ENCODE measurements around the gene BARHL1. TPM values are rescaled to one million over a fixed set of nuclear protein-coding genes. Genes with fewer than 3 reads are reported as not detected.

Gene BARHL1
- total RNA-seq, 1 experiment from 2014 or later, result not detected

DNA sequence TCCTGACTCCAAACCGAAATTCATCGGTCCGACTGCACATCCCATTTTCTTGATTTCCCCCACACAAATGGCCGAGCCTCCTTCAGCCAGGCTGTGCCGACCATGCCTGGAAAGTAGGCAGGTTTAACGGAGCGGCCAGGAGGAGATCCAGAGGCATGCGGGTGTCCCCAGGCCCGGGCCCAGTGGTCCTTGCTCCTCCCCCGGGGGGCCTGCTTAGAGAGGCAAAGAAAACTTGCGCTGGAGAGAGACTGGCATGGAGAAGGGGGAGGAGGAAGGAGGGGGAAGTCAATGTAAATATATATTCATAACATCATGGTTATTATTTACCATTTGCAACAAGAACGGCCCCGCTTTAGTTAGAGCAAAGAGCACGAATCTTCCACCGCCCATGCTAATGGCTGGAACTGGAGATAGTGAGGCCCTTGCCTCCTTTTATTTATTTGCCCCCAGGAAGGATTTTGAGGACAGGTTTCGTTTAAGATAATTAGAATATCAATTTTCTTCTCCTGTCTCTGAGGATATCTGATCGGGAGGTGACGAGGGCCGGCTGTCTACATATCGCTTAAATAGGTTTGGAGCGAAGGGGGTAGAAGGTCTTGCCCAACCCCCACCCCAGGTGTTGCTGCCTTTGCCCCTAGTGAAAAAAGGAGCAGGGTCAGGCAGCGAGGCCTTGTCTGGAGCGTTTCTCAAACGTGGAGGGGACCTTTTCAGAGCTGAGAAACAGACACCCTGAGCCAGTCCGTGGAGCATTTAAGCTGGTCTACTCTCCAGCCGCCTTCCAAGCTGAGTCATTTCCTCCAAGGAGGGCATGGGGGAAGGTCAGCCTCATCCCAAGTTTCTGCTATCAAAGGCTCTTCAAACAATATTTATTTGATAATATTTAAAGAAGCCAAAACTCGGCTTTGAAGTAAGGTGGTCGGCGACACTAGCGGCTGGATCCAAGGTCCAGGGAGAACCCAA lies 2.5 kb downstream of the BARHL1 start:
- no peak overlapping the region for H3K27ac Mint-ChIP-seq
- peaks cover 2% of the 10 kb centered on the region; the same call in 1 of the 2 replicates for H3K4me1 ChIP-seq (ENCODE audit: insufficient read depth, low read length)
- H4K91ac ChIP-seq (ENCODE audit: insufficient read length, low read depth, low read length), result no peak overlapping the region
- H3K14ac ChIP-seq (ENCODE audit: insufficient read depth, low read length), result no peak overlapping the region
- H3K23ac ChIP-seq (ENCODE audit: insufficient read length, low read depth, low read length), result no peak overlapping the region
- peaks cover 94% of the 10 kb centered on the region for H3K27me3 ChIP-seq (ENCODE audit: insufficient read depth, low read length)
- peaks cover 98% of the 10 kb centered on the region for H3K27me3 Mint-ChIP-seq (ENCODE audit: low read depth)
- peaks cover 6 to 10% of the 10 kb centered on the region in 2 experiments; a peak in 4 of 5 replicates for H3K9me3 Mint-ChIP-seq
- H3K4ac ChIP-seq (ENCODE audit: low read depth, low read length), result no peak overlapping the region
- H2BK15ac ChIP-seq (ENCODE audit: low read depth, low read length), result no peak overlapping the region
- no peak overlapping the region for H3K56ac ChIP-seq (ENCODE audit: insufficient read length, low read depth, low read length)
- H3K23me2 ChIP-seq (ENCODE audit: insufficient read length, low read depth, low read length, poor library complexity, severe bottlenecking), result peaks cover 12% of the 10 kb centered on the region
- TF ChIP-seq, protein P1, sequence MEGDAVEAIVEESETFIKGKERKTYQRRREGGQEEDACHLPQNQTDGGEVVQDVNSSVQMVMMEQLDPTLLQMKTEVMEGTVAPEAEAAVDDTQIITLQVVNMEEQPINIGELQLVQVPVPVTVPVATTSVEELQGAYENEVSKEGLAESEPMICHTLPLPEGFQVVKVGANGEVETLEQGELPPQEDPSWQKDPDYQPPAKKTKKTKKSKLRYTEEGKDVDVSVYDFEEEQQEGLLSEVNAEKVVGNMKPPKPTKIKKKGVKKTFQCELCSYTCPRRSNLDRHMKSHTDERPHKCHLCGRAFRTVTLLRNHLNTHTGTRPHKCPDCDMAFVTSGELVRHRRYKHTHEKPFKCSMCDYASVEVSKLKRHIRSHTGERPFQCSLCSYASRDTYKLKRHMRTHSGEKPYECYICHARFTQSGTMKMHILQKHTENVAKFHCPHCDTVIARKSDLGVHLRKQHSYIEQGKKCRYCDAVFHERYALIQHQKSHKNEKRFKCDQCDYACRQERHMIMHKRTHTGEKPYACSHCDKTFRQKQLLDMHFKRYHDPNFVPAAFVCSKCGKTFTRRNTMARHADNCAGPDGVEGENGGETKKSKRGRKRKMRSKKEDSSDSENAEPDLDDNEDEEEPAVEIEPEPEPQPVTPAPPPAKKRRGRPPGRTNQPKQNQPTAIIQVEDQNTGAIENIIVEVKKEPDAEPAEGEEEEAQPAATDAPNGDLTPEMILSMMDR (conservative IDR thresholded peaks at IDR 0.05), result no peak
- H2AK5ac ChIP-seq (ENCODE audit: insufficient read length, low read length), result no peak overlapping the region
- H2BK20ac ChIP-seq (ENCODE audit: low read depth, low read length, poor library complexity, severe bottlenecking), result no peak overlapping the region
- H3K9ac ChIP-seq (ENCODE audit: extremely low read depth, insufficient read length, low read length), result no peak overlapping the region
- no peaks in the 10 kb centered on the region for H3K9me3 ChIP-seq (ENCODE audit: control insufficient read depth, low read depth, low read length)
- no peak overlapping the region for H4K5ac ChIP-seq (ENCODE audit: insufficient read length, low read depth, low read length)
- H2AFZ ChIP-seq (ENCODE audit: low read length), result no peak overlapping the region
- H3K27ac ChIP-seq (ENCODE audit: insufficient read length, low read depth, low read length), result no peak overlapping the region
- no peak overlapping the region for H2BK5ac ChIP-seq (ENCODE audit: insufficient read length, low read length)
- H3K79me2 ChIP-seq (ENCODE audit: insufficient read depth, low read length), result no peaks in the 10 kb centered on the region
- peak overlapping the region; percentile 1 for H3K4me2 ChIP-seq (ENCODE audit: insufficient read depth, insufficient read length, low read length)
- H2BK120ac ChIP-seq (ENCODE audit: low read depth, low read length, poor library complexity, severe bottlenecking), result no peak overlapping the region
- H3K4me3 Mint-ChIP-seq, result peak overlapping the region in 1 of 2 experiments; percentile 51; a peak in 2 of 5 replicates
- H3T11ph ChIP-seq (ENCODE audit: low read length), result no peak overlapping the region
- H4K8ac ChIP-seq (replicated peaks; ENCODE audit: insufficient read length, low read depth, low read length), result no peak overlapping the region
- no peak overlapping the region for H2BK12ac ChIP-seq (ENCODE audit: insufficient read length, low read depth, low read length)
- H3K4me1 Mint-ChIP-seq, result peaks cover 30 to 59% of the 10 kb centered on the region in 2 experiments
- no peak for DNase-seq
- WGBS (ENCODE audit: extremely low coverage, insufficient read length, low lambda C conversion rate), result no CpG with 5 or more reads among the region's 30 CpGs
- no peaks in the 10 kb centered on the region for H3K36me3 Mint-ChIP-seq (ENCODE audit: insufficient read depth in 1 of 3, low read depth in 3 of 3)
- peaks cover 3% of the 10 kb centered on the region for H4K20me1 ChIP-seq (ENCODE audit: control insufficient read depth, insufficient read depth, insufficient read length)
- no peaks in the 10 kb centered on the region for H3K79me1 ChIP-seq (ENCODE audit: insufficient read depth, low read depth, low read length, poor library complexity, severe bottlenecking)
- no peak overlapping the region for H3K18ac ChIP-seq (ENCODE audit: insufficient read length, low read depth, low read length)
